Vagina (tissue), 2 donors: ENCODE measurements around the gene TLE4. TPM values are rescaled to one million over a fixed set of nuclear protein-coding genes. Genes with fewer than 3 reads are reported as not detected.

ENCODE experiments used
- DNase-seq, 2 donors: peaks; one replicate each; pipeline ENCODE4 v3.0.0-alpha.2; 2017; ENCODE audit errors: extremely low spot score in 2 of 2
- H3K27ac ChIP-seq: fragments of 200-600 bp; sonication (generic); one replicate; pipeline ENCODE4 v1.5.1; 2019
- H3K27me3 ChIP-seq: fragments of 200-600 bp; sonication (generic); one replicate; pipeline ENCODE4 v1.5.1; 2019
- H3K36me3 ChIP-seq, 2 donors: fragments of 200-600 bp; sonication (generic); one replicate each; pipeline ENCODE4 v1.5.1; 2017 to 2019
- H3K4me1 ChIP-seq: fragments of 200-600 bp; sonication (generic); one replicate; pipeline ENCODE4 v1.5.1; 2019
- H3K4me3 ChIP-seq, 2 donors: fragments of 200-600 bp; sonication (generic); 1 replicate in 1 of 2; 2 replicates in 1 of 2; pipeline ENCODE4 v1.5.1; 2016 to 2019
- H3K9me3 ChIP-seq: fragments of 200-600 bp; sonication (generic); one replicate; pipeline ENCODE4 v1.5.1; 2019
- CTCF ChIP-seq, 3 experiments: fragments of 450-650 bp in 2 of 3; fragments of 200-600 bp in 1 of 3; sonication (generic) in 1 of 3; IDR thresholded peaks; one replicate each; pipeline ENCODE4 v1.5.1; 2017 to 2019; ENCODE audit warnings: antibody characterized with exemption in 3 of 3, mild to moderate bottlenecking in 2 of 3, moderate library complexity in 2 of 3
- POLR2A ChIP-seq, 2 donors: fragments of 450-650 bp; IDR thresholded peaks; one replicate each; pipeline ENCODE4 v1.6.1; 2017; ENCODE audit warnings: antibody characterized with exemption in 2 of 2, mild to moderate bottlenecking in 2 of 2, moderate library complexity in 2 of 2
- POLR2AphosphoS5 ChIP-seq, 2 donors: sonication (generic); formaldehyde crosslinking; IDR thresholded peaks; one replicate each; pipeline ENCODE4 v1.9.0; 2017; ENCODE audit warnings: antibody characterized with exemption in 2 of 2, mild to moderate bottlenecking in 2 of 2, low read depth in 1 of 2; ENCODE audit not compliant: insufficient read depth in 1 of 2
- intact Hi-C: fragments of 100-400 bp; cut with DNase I; formaldehyde crosslinking; loops from one replicate; pipeline ENCODE4 v1.15.1; 2023
- total RNA-seq: library from RNA; depleted of rRNA; stranded (reverse); fragments of >200 nt; gene quantifications from one replicate; pipeline ENCODE4 v1.2.3, GENCODE V29; 2016

Gene TLE4
- total RNA-seq, result 49.8 TPM

DNA sequence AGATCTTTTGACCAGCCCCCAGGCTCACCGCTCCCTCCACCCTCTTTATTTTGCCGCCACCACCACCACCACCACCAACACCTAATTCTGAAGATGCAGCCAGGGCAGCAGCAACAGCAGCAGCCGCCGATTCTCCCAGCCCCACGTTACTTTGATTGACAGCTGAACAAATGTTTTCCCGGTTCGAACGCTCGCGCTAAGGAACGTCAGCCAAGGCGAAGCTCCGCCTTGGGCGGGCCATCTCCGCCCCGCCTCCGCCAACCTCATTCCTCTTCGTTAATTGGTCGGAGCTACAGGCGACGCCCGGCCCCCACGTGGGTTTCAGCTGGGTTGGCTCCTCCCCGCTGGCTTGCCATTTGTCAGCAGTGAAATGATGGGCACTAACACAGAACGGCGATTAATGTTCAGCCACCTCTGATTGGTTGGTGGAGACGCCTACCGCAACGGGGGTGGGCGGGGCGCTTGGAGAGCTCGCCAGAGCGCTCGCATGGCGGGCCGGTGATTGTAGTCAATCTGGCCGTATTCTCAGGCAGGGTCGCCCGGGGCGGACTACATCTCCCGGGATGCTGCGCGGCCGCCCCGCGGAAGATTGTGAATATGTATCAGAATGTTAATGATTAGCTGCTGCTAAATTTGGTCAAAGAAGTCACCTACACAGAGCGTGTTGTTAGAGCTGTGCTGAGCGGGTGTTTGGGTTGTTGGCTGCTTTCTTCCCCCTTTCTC lies at the start of gene TLE4:
Gene TLE4 (plus strand): TSS at position 657 of the 723 bp plus-strand sequence. CDS start 826 bp downstream, outside the sequence.
- peak; percentile 100 for DNase-seq
- intact Hi-C loops, result no loop called here
- Histone ChIP-seq H3K9me3 (no peaks in the 10 kb centered on the region), H3K4me3 (peak within 1 kb of the TSS; percentile 95 to 98), H3K27ac (peak within 1 kb of the TSS; percentile 97), H3K27me3 (no peaks in the 10 kb centered on the region), H3K4me1 (peaks cover 33% of the 10 kb centered on the region), H3K36me3 (no peaks in the 10 kb centered on the region)
- TF ChIP-seq CTCF (IDR thresholded peaks at IDR 0.05) (no peak), POLR2A (IDR thresholded peaks at IDR 0.05) (peak; percentile 66 to 97), POLR2AphosphoS5 (IDR thresholded peaks at IDR 0.05; ENCODE audit: insufficient read depth in 1 of 2, low read depth in 1 of 2) (peak; percentile 94 to 96)

DNA sequence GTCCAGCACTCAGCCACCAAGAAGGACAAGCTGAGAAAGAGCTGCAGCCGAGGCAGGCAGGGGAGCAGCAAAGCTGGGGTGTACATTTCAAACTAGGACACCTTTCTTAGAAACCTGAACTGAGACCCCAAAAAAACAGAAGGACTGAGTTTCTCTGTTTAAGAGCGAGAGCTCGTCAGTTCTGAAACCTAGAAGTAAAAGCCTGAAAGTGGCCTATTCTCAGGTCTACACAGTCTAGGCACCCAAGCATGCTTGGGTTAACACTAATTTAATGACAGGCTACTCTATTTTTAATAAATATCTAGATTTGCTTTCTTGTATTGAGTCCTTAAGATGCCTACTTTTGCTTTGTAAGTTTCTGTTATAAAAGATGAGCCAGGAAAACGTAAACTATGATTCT lies 49.0 kb upstream of the TLE4 start:
- Histone ChIP-seq H3K27me3 (no peaks in the 10 kb centered on the region), H3K36me3 (no peaks in the 10 kb centered on the region), H3K4me3 (no peak overlapping the region), H3K9me3 (no peaks in the 10 kb centered on the region), H3K27ac (no peak overlapping the region), H3K4me1 (no peaks in the 10 kb centered on the region)
- no peak for DNase-seq
- intact Hi-C loops, result no loop called here
- TF ChIP-seq POLR2AphosphoS5 (IDR thresholded peaks at IDR 0.05; ENCODE audit: insufficient read depth in 1 of 2, low read depth in 1 of 2) (no peak), CTCF (IDR thresholded peaks at IDR 0.05) (no peak), POLR2A (IDR thresholded peaks at IDR 0.05) (no peak)

- no peaks in the 10 kb centered on the region for H3K4me1 ChIP-seq
- H3K27ac ChIP-seq, result no peak overlapping the region
- no peaks in the 10 kb centered on the region for H3K9me3 ChIP-seq
- no peaks in the 10 kb centered on the region for H3K27me3 ChIP-seq
- no peak for DNase-seq
- intact Hi-C loops, result no loop called here
- H3K36me3 ChIP-seq, result no peaks in the 10 kb centered on the region
- TF ChIP-seq POLR2A (IDR thresholded peaks at IDR 0.05), result no peak
- TF ChIP-seq CTCF (IDR thresholded peaks at IDR 0.05), result no peak
- no peak for TF ChIP-seq POLR2AphosphoS5 (IDR thresholded peaks at IDR 0.05; ENCODE audit: insufficient read depth in 1 of 2, low read depth in 1 of 2)
- H3K4me3 ChIP-seq, result no peak overlapping the region
Measured at GRCh38 chr9:79524266-79524665, 47.5 kb upstream of the TLE4 start.

DNA sequence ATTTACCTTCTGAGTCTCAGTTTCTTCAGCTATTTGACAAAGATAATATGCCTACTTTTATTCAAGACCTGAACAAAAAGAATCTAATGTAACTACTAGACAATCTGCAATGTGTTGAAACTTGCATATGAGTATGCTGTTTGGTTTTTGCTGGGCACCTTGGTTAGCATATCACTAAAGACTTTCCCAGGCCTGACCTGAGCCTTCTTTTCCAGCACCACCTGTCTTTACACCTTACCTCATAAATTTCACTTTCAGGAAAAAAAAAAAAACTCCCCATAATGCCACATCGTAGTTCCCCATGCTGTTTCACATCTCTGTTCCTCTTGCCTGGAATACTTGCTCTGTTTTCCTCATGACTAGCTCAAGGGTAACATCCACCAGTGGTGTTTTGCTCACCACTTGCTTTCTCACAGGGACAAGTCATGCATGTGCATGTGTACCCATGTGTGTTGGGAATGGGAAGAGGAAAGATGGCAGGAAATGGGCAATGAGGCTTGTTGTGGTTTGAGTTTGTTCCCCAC lies 45.6 kb upstream of the TLE4 start:
- H3K36me3 ChIP-seq, result no peaks in the 10 kb centered on the region
- intact Hi-C loops, result no loop called here
- no peaks in the 10 kb centered on the region for H3K4me1 ChIP-seq
- H3K27ac ChIP-seq, result no peak overlapping the region
- no peak overlapping the region for H3K4me3 ChIP-seq
- H3K27me3 ChIP-seq, result no peaks in the 10 kb centered on the region
- TF ChIP-seq POLR2A (IDR thresholded peaks at IDR 0.05) (no peak), POLR2AphosphoS5 (IDR thresholded peaks at IDR 0.05; ENCODE audit: insufficient read depth in 1 of 2, low read depth in 1 of 2) (no peak), CTCF (IDR thresholded peaks at IDR 0.05) (no peak)
- no peak for DNase-seq
- H3K9me3 ChIP-seq, result no peaks in the 10 kb centered on the region

- TF ChIP-seq POLR2AphosphoS5 (IDR thresholded peaks at IDR 0.05; ENCODE audit: insufficient read depth in 1 of 2, low read depth in 1 of 2) (no peak), CTCF (IDR thresholded peaks at IDR 0.05) (no peak), POLR2A (IDR thresholded peaks at IDR 0.05) (no peak)
- Histone ChIP-seq H3K27ac (no peak overlapping the region), H3K36me3 (no peaks in the 10 kb centered on the region), H3K27me3 (no peaks in the 10 kb centered on the region), H3K4me3 (no peak overlapping the region), H3K9me3 (no peaks in the 10 kb centered on the region), H3K4me1 (no peaks in the 10 kb centered on the region)
- intact Hi-C loops, result no loop called here
- no peak for DNase-seq
Measured at GRCh38 chr9:79535534-79535933, 36.2 kb upstream of the TLE4 start.
